HCT116 (cell line): Measurements from ENCODE around the gene H2AZ2. TPM values are rescaled to one million over a fixed set of nuclear protein-coding genes. Genes with fewer than 3 reads are reported as not detected.
A peak's percentile ranks its signal among the peaks of the same experiment; 100 is the strongest.
"Not testable (repeated sequence)": the region's sequence is repeated elsewhere in the genome, so short reads cannot be mapped to it uniquely, and the experiment has no call there.

Experiments
- ATAC-seq: fragments of 200-7000 bp; cut with Tn5 transposase; 2 replicates; pipeline ENCODE4 v1.9.1; 2020; ENCODE audit warnings: mild to moderate bottlenecking, moderate library complexity
- BruUV-seq: library from RNA; stranded (reverse); fragments of 400-500 nt; replicated peaks from 2 replicates; lab custom pipeline; 2021; lab: Mats Ljungman, UMichigan
- CTCF ChIA-PET: fragments of 300-600 bp; sonication (Branson Sonifier 250); formaldehyde crosslinking; loops from one replicate; lab custom pipeline; 2021; ENCODE audit warnings: antibody characterized with exemption; lab: Charles Lee
- POLR2A ChIA-PET: fragments of 300-600, 350-600 bp; sonication (Branson Sonifier 250); formaldehyde crosslinking; loops from one replicate; lab custom pipeline; 2021; ENCODE audit warnings: antibody characterized with exemption; lab: Charles Lee
- RAD21 ChIA-PET, 2 experiments: fragments of 300-600 bp; sonication (Branson Sonifier 250); formaldehyde crosslinking; loops; one replicate each; lab custom pipeline; 2023; ENCODE audit warnings: low total read pairs in 2 of 2; ENCODE audit not compliant: uncharacterized antibody in 2 of 2, unreplicated experiment in 2 of 2, low non-redundant PET in 1 of 2; lab: Charles Lee
- DNase-seq: peaks from one replicate; pipeline ENCODE4 v3.0.0-alpha.2; 2010; ENCODE audit warnings: low read depth, low spot score
- H2AFZ ChIP-seq: fragments of 200-600 bp; shearing (Covaris generic), sonication (generic); 2 replicates; pipeline ENCODE4 v1.6.1; 2017; ENCODE audit warnings: low read depth, mixed run types, mixed read lengths, antibody characterized with exemption, low read length; ENCODE audit not compliant: poor library complexity, severe bottlenecking
- H3K27ac ChIP-seq: 2 replicates; pipeline ENCODE4 v1.5.1; 2012; ENCODE audit warnings: low read depth, low read length
- H3K27me3 ChIP-seq: fragments of 200-600 bp; sonication (generic); 2 replicates; pipeline ENCODE4 v1.6.1; 2016; ENCODE audit warnings: mixed run types, low read length, mixed read lengths; ENCODE audit not compliant: insufficient read depth
- H3K36me3 ChIP-seq, 2 experiments: fragments of 200-500 bp in 1 of 2; fragments of 200-600 bp in 1 of 2; sonication (Bioruptor generic) in 1 of 2; sonication (generic) in 1 of 2; 2 replicates each; pipeline versions ENCODE4 v1.5.1 to v1.6.1; 2014 to 2016; ENCODE audit warnings: low read length in 2 of 2, inconsistent platforms in 1 of 2, mixed read lengths in 1 of 2, mixed run types in 1 of 2; ENCODE audit not compliant: insufficient read depth in 2 of 2, control insufficient read depth in 1 of 2
- H3K4me1 ChIP-seq, 2 experiments: fragments of 200-600 bp in 1 of 2; sonication (generic) in 1 of 2; 2 replicates each; pipeline versions ENCODE4 v1.5.1 to v1.6.1; 2012 to 2017; ENCODE audit warnings: low read length in 2 of 2, inconsistent platforms in 1 of 2, mild to moderate bottlenecking in 1 of 2, mixed read lengths in 1 of 2, mixed run types in 1 of 2, moderate library complexity in 1 of 2; ENCODE audit not compliant: insufficient read depth in 2 of 2, control insufficient read depth in 1 of 2
- H3K4me2 ChIP-seq: fragments of 200-600 bp; sonication (generic); 2 replicates; pipeline ENCODE4 v1.6.1; 2017; ENCODE audit warnings: mixed run types, low read length, mixed read lengths
- H3K4me3 ChIP-seq, 2 experiments: fragments of 200-600 bp in 1 of 2; sonication (generic) in 1 of 2; replicated peaks in 1 of 2; 2 replicates each; pipeline ENCODE4 v1.5.1; 2011 to 2016; ENCODE audit warnings: low read length in 2 of 2, control low read depth in 1 of 2, low read depth in 1 of 2, mild to moderate bottlenecking in 1 of 2, mixed read lengths in 1 of 2, mixed run types in 1 of 2
- H3K79me2 ChIP-seq: fragments of 200-600 bp; sonication (generic); 2 replicates; pipeline ENCODE4 v1.6.1; 2017; ENCODE audit warnings: mild to moderate bottlenecking, mixed run types, low read length, moderate library complexity, mixed read lengths; ENCODE audit not compliant: insufficient read depth
- H3K9ac ChIP-seq: fragments of 200-600 bp; sonication (generic); 2 replicates; pipeline ENCODE4 v1.6.1; 2016; ENCODE audit warnings: low read length, mixed read lengths
- H3K9me2 ChIP-seq: fragments of 200-600 bp; sonication (generic), shearing (Covaris generic); 2 replicates; pipeline ENCODE4 v1.6.1; 2017; ENCODE audit warnings: mixed run types, mild to moderate bottlenecking, moderate library complexity; ENCODE audit not compliant: insufficient read depth
- H3K9me3 ChIP-seq, 2 experiments: fragments of 200-500 bp in 1 of 2; fragments of 200-600 bp in 1 of 2; sonication (Bioruptor generic) in 1 of 2; sonication (generic) in 1 of 2; 2 replicates each; pipeline ENCODE4 v1.6.1; 2014 to 2017; ENCODE audit warnings: low read length in 2 of 2, mixed read lengths in 2 of 2, inconsistent platforms in 1 of 2, low read depth in 1 of 2, mild to moderate bottlenecking in 1 of 2, mixed run types in 1 of 2, moderate library complexity in 1 of 2; ENCODE audit not compliant: control insufficient read depth in 1 of 2, insufficient read depth in 1 of 2
- H4K20me1 ChIP-seq: fragments of 200-600 bp; sonication (generic), shearing (Covaris generic); 2 replicates; pipeline ENCODE4 v1.6.1; 2017; ENCODE audit warnings: mixed run types, mild to moderate bottlenecking, moderate library complexity; ENCODE audit not compliant: insufficient read depth
- CEBPB ChIP-seq: IDR thresholded peaks from 2 replicates; pipeline ENCODE4 v1.6.1; 2012; ENCODE audit warnings: low read depth
- SIN3A ChIP-seq: IDR thresholded peaks from 2 replicates; pipeline ENCODE4 v1.6.1; 2012; ENCODE audit warnings: low read depth
- intact Hi-C: fragments of 100-400 bp; cut with micrococcal nuclease; formaldehyde crosslinking; loops from 2 replicates; pipeline ENCODE4 v1.10.0; 2022
- total RNA-seq: library from RNA; stranded (reverse); gene quantifications from one replicate; pipeline ENCODE4 v1.2.1, GENCODE V29; 2021; ENCODE audit not compliant: unreplicated experiment

H2AZ2 gene
- total RNA-seq, 1 experiment from 2014 or later = 226 TPM

DNA sequence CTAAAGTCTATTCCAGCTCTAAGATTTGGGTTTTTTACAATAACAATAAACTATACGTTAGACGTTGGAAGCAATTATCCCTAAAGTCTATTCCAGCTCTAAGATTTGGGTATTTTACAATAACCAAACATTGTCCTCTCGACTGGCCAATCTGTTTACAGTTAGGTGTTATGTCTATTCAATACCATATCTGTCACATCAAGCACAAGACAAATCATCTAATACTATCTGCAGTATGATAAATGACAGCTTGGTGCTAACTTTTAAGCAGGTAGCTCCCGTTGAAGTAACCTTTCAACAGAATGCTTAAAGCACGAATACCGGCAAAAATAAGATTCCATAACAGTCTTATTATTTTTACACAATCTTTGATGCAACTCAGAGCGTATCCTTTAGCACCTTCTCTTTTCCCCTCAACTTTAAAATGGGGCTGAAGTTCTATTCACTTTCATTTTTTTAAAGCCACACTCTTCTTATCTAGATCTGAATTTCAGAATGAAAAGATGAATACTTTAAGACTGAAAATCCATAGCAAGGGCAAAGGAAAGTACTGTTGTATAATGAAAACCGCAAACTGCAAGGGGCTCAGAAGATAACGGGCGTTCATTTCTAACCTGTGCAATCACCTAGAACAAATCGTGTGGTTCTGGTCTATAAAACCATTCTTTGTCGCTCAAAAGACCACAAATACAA lies 925 bp downstream of the H2AZ2 start:
- H3K27ac ChIP-seq = peak overlapping the region; percentile 81
- no peak overlapping the region for H2AFZ ChIP-seq
- POLR2A ChIA-PET = interaction anchor here (0.8 to 1.6 kb wide), 5 partner anchors 10 to 207 kb away, joined by 3 to 6 read pairs (median 4); partner anchors contain the start of gene PURB
- H3K36me3 ChIP-seq = peaks cover 0 to 6% of the 10 kb centered on the region in 2 experiments; a peak in 2 of 4 replicates
- H3K9ac ChIP-seq = peak overlapping the region; percentile 89
- RAD21 ChIA-PET = interaction anchor here in 1 of 2 experiments (1.0 kb wide), 1 partner anchor 289 kb away, joined by 3 read pairs; no protein-coding TSS in a partner anchor
- ATAC-seq (no peak), DNase-seq (no peak)
- H4K20me1 ChIP-seq = peaks cover 11% of the 10 kb centered on the region; the same call in 1 of the 2 replicates
- H3K27me3 ChIP-seq = no peaks in the 10 kb centered on the region
- peak overlapping the region; percentile 84 to 97 for H3K4me3 ChIP-seq
- intact Hi-C loops = loop anchor here (2.0 to 5.0 kb wide), 2 partner anchors 50 to 258 kb away; partner anchors contain the start of gene PPIA
- BruUV-seq = no TSS peak
- H3K9me2 ChIP-seq = no peaks in the 10 kb centered on the region
- CTCF ChIA-PET = interaction anchor here (0.6 to 2.3 kb wide), 9 partner anchors 8 to 251 kb away, joined by 3 to 8 read pairs (median 4); no protein-coding TSS in a partner anchor
- H3K4me2 ChIP-seq = peak overlapping the region; percentile 77
- H3K9me3 ChIP-seq = no peaks in the 10 kb centered on the region
- peaks cover 56% of the 10 kb centered on the region for H3K79me2 ChIP-seq
- TF ChIP-seq SIN3A (no peak), CEBPB (peak; percentile 58)
- H3K4me1 ChIP-seq = peaks cover 5 to 23% of the 10 kb centered on the region in 2 experiments; a peak in 3 of 4 replicates

DNA sequence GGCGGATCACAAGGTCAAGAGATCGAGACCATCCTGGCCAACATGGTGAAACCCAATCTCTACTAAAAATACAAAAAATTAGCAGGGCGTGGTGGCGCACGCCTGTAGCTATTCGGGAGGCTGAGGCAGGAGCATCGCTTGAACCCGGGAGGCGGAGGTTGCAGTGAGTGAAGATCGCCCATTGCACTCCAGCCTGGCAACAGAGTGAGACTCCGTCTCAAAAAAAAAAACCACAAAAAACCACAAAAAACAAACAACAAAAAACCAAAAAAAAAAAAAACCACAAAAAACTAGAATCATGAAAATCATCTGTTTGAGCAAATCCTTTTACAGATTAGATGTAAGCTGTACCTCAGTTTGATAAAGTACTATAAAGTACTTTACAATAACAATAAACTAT lies 1.5 kb downstream of the H2AZ2 start:
- ChIA-PET CTCF (interaction anchor here (2.3 kb wide), 1 partner anchor 8 kb away, joined by 7 read pairs; no protein-coding TSS in a partner anchor), POLR2A (interaction anchor here (0.9 kb wide), 1 partner anchor 16 kb away, joined by 3 read pairs; no protein-coding TSS in a partner anchor)
- ATAC-seq, H3K9me3 ChIP-seq, H3K27ac ChIP-seq, H3K36me3 ChIP-seq, H3K9me2 ChIP-seq, H2AFZ ChIP-seq, RAD21 ChIA-PET, DNase-seq, H3K27me3 ChIP-seq, BruUV-seq: not testable (repeated sequence)
- Histone ChIP-seq H3K4me2 (peak overlapping the region; percentile 77), H4K20me1 (peaks cover 11% of the 10 kb centered on the region; the same call in 1 of the 2 replicates), H3K9ac (peak overlapping the region; percentile 89), H3K4me3 (peak overlapping the region; percentile 84 to 97), H3K4me1 (peaks cover 5 to 23% of the 10 kb centered on the region in 2 experiments; a peak in 3 of 4 replicates), H3K79me2 (peaks cover 62% of the 10 kb centered on the region)
- intact Hi-C loops = loop anchor here (2.0 to 5.0 kb wide), 2 partner anchors 49 to 258 kb away; partner anchors contain the start of gene PPIA
